HG03045 (cell line): Measurements from ENCODE around the gene TAF8.

Source experiments
- ATAC-seq: cut with Tn5 transposase; IDR thresholded peaks from one replicate; pipeline ENCODE4 v1.9.1; 2021; ENCODE audit warnings: mild to moderate bottlenecking, moderate library complexity; ENCODE audit not compliant: unreplicated experiment

TAF8 gene

GRCh38 chr6:42049948-42050296 is 402 bp upstream of the TAF8 start:
- no peak for ATAC-seq

- ATAC-seq = no peak
Observed at GRCh38 chr6:42051268-42051653, 937 bp downstream of the TAF8 start.

GRCh38 chr6:42053601-42054000 is 3.3 kb downstream of the TAF8 start:
- ATAC-seq = no peak

GRCh38 chr6:42059743-42060142 is 9.4 kb downstream of the TAF8 start:
- ATAC-seq = no peak

GRCh38 chr6:42066156-42066675 is 15.9 kb downstream of the TAF8 start:
- ATAC-seq = no peak

GRCh38 chr6:42068173-42068572 is 17.8 kb downstream of the TAF8 start:
- no peak for ATAC-seq

GRCh38 chr6:42068872-42069522 is 18.7 kb downstream of the TAF8 start:
- no peak for ATAC-seq

- no peak for ATAC-seq
Observed at GRCh38 chr6:42071881-42072583, 21.7 kb downstream of the TAF8 start.

GRCh38 chr6:42073287-42073686 is 23.0 kb downstream of the TAF8 start:
- no peak for ATAC-seq

GRCh38 chr6:42075159-42075838 is 25.0 kb downstream of the TAF8 start:
- no peak for ATAC-seq

GRCh38 chr6:42078386-42078785 is 28.1 kb downstream of the TAF8 start:
- ATAC-seq = no peak

- no peak for ATAC-seq
Observed at GRCh38 chr6:42079941-42080464, 29.7 kb downstream of the TAF8 start.

- ATAC-seq = no peak
Observed at GRCh38 chr6:42083530-42083929, 33.2 kb downstream of the TAF8 start.

GRCh38 chr6:42084889-42085288 is 34.6 kb downstream of the TAF8 start:
- no peak for ATAC-seq

GRCh38 chr6:42086046-42087035 is 36.0 kb downstream of the TAF8 start:
- ATAC-seq = no peak

GRCh38 chr6:42088101-42088591 is 37.8 kb downstream of the TAF8 start:
- ATAC-seq = no peak

GRCh38 chr6:42090819-42091717 is 40.7 kb downstream of the TAF8 start:
- no peak for ATAC-seq

- no peak for ATAC-seq
Observed at GRCh38 chr6:42091718-42092023, 41.3 kb downstream of the TAF8 start.

- ATAC-seq = no peak
Observed at GRCh38 chr6:42093582-42094329, 43.4 kb downstream of the TAF8 start.
